ENCODE measurements around the gene PHKB. TPM values are rescaled to one million over a fixed set of nuclear protein-coding genes. Genes with fewer than 3 reads are reported as not detected.

Gene PHKB
- total and polyA plus RNA-seq, 2 donors (not counting 3 experiments of a cell fraction or from before 2014, with no cell fraction given) = 30.1 to 61.0 TPM

DNA sequence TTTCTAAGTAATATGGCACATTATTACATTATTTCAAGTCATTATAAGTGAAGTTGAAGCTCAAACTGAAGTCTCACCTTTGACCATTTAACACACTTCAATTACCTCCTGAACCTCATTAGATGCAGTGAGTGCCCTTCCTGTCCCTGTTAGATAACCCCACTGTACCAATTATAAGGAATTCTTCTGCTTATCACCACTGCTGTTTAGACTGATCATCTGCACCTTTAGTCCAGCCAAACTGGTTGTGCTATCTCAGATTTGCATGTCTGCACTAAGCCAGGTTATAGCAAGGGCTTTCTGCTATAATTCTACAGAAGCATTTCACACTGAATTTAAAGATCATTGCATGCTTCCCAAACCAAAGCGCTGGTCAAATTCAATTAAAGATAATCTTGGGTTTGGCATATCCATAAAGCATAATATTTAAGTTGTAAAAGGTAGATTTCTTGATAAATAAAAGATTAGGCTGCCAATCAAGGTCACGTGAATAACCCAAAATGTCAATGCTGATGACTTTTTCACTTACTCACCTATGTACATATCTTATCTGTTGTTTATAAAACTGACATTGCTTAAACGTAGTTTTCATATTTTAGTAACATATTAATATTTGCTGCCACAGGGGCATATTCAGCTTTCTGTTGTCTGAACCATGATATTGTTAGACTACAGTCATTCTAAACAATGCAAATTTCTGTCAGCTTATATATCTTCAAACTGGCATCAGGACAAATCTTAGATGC lies 12.1 kb upstream of the PHKB start:
- intact Hi-C loops (cut with micrococcal nuclease) = no loop called here
- H3K79me2 ChIP-seq (ENCODE audit: control insufficient read depth, insufficient read depth, low read length) = no peaks in the 10 kb centered on the region

DNA sequence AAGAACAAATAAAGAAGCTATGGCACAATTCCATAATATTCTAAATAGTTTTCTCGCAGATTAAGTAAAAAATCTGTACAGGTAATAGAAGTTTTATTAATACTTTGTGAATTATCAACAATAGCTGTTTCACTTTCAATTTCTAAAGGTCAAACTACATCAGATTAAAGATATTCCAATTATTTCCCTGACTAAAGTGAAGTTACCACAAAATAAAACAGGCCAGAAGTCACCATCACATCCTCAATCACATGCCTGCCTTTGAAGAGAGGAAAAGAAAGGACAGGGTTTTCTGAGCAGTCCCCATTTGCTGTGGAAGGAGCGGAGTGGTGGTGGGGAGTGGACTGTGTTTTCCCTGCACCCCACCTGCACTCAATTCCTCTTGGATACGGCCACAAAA lies 11.3 kb upstream of the PHKB start:
- FAIRE-seq = no peak
- intact Hi-C loops (cut with micrococcal nuclease) = no loop called here

More for the DNA sequence above, 12.1 kb upstream of the PHKB start:
- Histone ChIP-seq H3K27me3 (ENCODE audit: control insufficient read depth in 2 of 2, insufficient read depth in 2 of 2, low read length in 2 of 2) (no peaks in the 10 kb centered on the region), H3K9me3 (replicated peaks; ENCODE audit: control insufficient read depth, insufficient read depth, low read length) (no peaks in the 10 kb centered on the region), H3K9ac (replicated peaks; ENCODE audit: extremely low read depth, insufficient read depth, low read length) (no peak overlapping the region), H2AFZ (ENCODE audit: low read depth, low read length) (no peak overlapping the region), H4K20me1 (replicated peaks; ENCODE audit: control insufficient read depth, extremely low read depth, insufficient read depth, low read length) (no peaks in the 10 kb centered on the region), H3K9me1 (replicated peaks; ENCODE audit: control insufficient read depth, extremely low read depth, insufficient read depth, low read length) (no peaks in the 10 kb centered on the region), H3K4me1 (ENCODE audit: control insufficient read depth, extremely low read depth, insufficient read depth, low read length) (no peaks in the 10 kb centered on the region), H3K27ac (ENCODE audit: insufficient read depth, low read depth, low read length) (no peak overlapping the region), H3K36me3 (ENCODE audit: control insufficient read depth in 2 of 2, extremely low read depth in 1 of 2, insufficient read depth in 2 of 2, low read length in 2 of 2) (peaks cover 5 to 6% of the 10 kb centered on the region in 2 experiments), H3K4me3 (replicated peaks in 1 of 3; ENCODE audit: insufficient read depth in 1 of 3, low read depth in 1 of 3, low read length in 3 of 3) (no peak overlapping the region), H3K4me2 (ENCODE audit: insufficient read depth, low read length) (no peak overlapping the region)
- ChIA-PET CTCF (no interaction called here), POLR2A (no interaction called here)
- BruUV-seq (replicated peaks) = no TSS peak
- TF ChIP-seq EZH2 (IDR thresholded peaks at IDR 0.05; ENCODE audit: borderline replicate concordance, low read depth, low read length, severe bottlenecking) (no peak), MYC (IDR thresholded peaks at IDR 0.05; ENCODE audit: low read depth, low read length) (no peak), POLR2AphosphoS5 (IDR thresholded peaks at IDR 0.05; ENCODE audit: insufficient read depth, low read depth, low read length) (no peak)
- dilution Hi-C loops (cut with MboI; ENCODE audit: extremely low pct_ligation_motif_present, low sequenced_read_pairs) = no loop called here
- FAIRE-seq = no peak
- DNase-seq (ENCODE audit: low read depth, low spot score) = no peak

More for the DNA sequence above, 11.3 kb upstream of the PHKB start:
- CTCF ChIA-PET = no interaction called here
- no peak overlapping the region for H3K4me2 ChIP-seq (ENCODE audit: insufficient read depth, low read length)
- BruUV-seq (replicated peaks) = no TSS peak
- H3K79me2 ChIP-seq (ENCODE audit: control insufficient read depth, insufficient read depth, low read length) = no peaks in the 10 kb centered on the region
- no peak for DNase-seq (ENCODE audit: low read depth, low spot score)
- H3K27ac ChIP-seq (ENCODE audit: insufficient read depth, low read depth, low read length) = no peak overlapping the region
- H3K4me3 ChIP-seq (replicated peaks in 1 of 3; ENCODE audit: insufficient read depth in 1 of 3, low read depth in 1 of 3, low read length in 3 of 3) = no peak overlapping the region
- H3K27me3 ChIP-seq (ENCODE audit: control insufficient read depth in 2 of 2, insufficient read depth in 2 of 2, low read length in 2 of 2) = no peaks in the 10 kb centered on the region
- TF ChIP-seq, protein P1, sequence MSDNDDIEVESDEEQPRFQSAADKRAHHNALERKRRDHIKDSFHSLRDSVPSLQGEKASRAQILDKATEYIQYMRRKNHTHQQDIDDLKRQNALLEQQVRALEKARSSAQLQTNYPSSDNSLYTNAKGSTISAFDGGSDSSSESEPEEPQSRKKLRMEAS (IDR thresholded peaks at IDR 0.05; ENCODE audit: insufficient read depth, insufficient read length) = no peak
- TF ChIP-seq MYC (IDR thresholded peaks at IDR 0.05; ENCODE audit: low read depth, low read length) (no peak), POLR2A (IDR thresholded peaks at IDR 0.05; ENCODE audit: low read depth, low read length) (no peak), POLR2AphosphoS5 (IDR thresholded peaks at IDR 0.05; ENCODE audit: insufficient read depth, low read depth, low read length) (no peak), GATA2 (IDR thresholded peaks at IDR 0.05; ENCODE audit: insufficient read depth, insufficient read length, low read depth, low read length) (no peak), JUN (IDR thresholded peaks at IDR 0.05; ENCODE audit: borderline replicate concordance, insufficient read depth, insufficient read length, low read depth) (no peak), FOS (IDR thresholded peaks at IDR 0.05; ENCODE audit: borderline replicate concordance, insufficient read depth, low read length) (no peak), EZH2 (IDR thresholded peaks at IDR 0.05; ENCODE audit: borderline replicate concordance, low read depth, low read length, severe bottlenecking) (no peak)
- TF ChIP-seq, protein P2, sequence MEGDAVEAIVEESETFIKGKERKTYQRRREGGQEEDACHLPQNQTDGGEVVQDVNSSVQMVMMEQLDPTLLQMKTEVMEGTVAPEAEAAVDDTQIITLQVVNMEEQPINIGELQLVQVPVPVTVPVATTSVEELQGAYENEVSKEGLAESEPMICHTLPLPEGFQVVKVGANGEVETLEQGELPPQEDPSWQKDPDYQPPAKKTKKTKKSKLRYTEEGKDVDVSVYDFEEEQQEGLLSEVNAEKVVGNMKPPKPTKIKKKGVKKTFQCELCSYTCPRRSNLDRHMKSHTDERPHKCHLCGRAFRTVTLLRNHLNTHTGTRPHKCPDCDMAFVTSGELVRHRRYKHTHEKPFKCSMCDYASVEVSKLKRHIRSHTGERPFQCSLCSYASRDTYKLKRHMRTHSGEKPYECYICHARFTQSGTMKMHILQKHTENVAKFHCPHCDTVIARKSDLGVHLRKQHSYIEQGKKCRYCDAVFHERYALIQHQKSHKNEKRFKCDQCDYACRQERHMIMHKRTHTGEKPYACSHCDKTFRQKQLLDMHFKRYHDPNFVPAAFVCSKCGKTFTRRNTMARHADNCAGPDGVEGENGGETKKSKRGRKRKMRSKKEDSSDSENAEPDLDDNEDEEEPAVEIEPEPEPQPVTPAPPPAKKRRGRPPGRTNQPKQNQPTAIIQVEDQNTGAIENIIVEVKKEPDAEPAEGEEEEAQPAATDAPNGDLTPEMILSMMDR (IDR thresholded peaks at IDR 0.05; ENCODE audit: extremely low read depth in 1 of 2, insufficient read depth in 1 of 2, low read depth in 1 of 2, low read length in 2 of 2) = no peak
- no peak overlapping the region for H3K9ac ChIP-seq (replicated peaks; ENCODE audit: extremely low read depth, insufficient read depth, low read length)
- H3K9me1 ChIP-seq (replicated peaks; ENCODE audit: control insufficient read depth, extremely low read depth, insufficient read depth, low read length) = no peaks in the 10 kb centered on the region
- no peaks in the 10 kb centered on the region for H4K20me1 ChIP-seq (replicated peaks; ENCODE audit: control insufficient read depth, extremely low read depth, insufficient read depth, low read length)
- no peak overlapping the region for H2AFZ ChIP-seq (ENCODE audit: low read depth, low read length)
- no peaks in the 10 kb centered on the region for H3K4me1 ChIP-seq (ENCODE audit: control insufficient read depth, extremely low read depth, insufficient read depth, low read length)
- dilution Hi-C loops (cut with MboI; ENCODE audit: extremely low pct_ligation_motif_present, low sequenced_read_pairs) = no loop called here
- POLR2A ChIA-PET = no interaction called here
- H3K9me3 ChIP-seq (replicated peaks; ENCODE audit: control insufficient read depth, insufficient read depth, low read length) = no peaks in the 10 kb centered on the region
- peaks cover 5 to 8% of the 10 kb centered on the region in 2 experiments for H3K36me3 ChIP-seq (ENCODE audit: control insufficient read depth in 2 of 2, extremely low read depth in 1 of 2, insufficient read depth in 2 of 2, low read length in 2 of 2)

All from endothelial cell of umbilical vein (primary cell).